GM18870 (cell line): ENCODE measurements around the gene PARP12.
A peak's percentile ranks its signal among the peaks of the same experiment; 100 is the strongest.
"Not testable (repeated sequence)": the region's sequence is repeated elsewhere in the genome, so short reads cannot be mapped to it uniquely, and the experiment has no call there.

ENCODE experiments used
- ATAC-seq: cut with Tn5 transposase; IDR thresholded peaks from one replicate; pipeline ENCODE4 v1.9.1; 2021; ENCODE audit warnings: moderate library complexity; ENCODE audit not compliant: unreplicated experiment

The PARP12 gene, protein sequence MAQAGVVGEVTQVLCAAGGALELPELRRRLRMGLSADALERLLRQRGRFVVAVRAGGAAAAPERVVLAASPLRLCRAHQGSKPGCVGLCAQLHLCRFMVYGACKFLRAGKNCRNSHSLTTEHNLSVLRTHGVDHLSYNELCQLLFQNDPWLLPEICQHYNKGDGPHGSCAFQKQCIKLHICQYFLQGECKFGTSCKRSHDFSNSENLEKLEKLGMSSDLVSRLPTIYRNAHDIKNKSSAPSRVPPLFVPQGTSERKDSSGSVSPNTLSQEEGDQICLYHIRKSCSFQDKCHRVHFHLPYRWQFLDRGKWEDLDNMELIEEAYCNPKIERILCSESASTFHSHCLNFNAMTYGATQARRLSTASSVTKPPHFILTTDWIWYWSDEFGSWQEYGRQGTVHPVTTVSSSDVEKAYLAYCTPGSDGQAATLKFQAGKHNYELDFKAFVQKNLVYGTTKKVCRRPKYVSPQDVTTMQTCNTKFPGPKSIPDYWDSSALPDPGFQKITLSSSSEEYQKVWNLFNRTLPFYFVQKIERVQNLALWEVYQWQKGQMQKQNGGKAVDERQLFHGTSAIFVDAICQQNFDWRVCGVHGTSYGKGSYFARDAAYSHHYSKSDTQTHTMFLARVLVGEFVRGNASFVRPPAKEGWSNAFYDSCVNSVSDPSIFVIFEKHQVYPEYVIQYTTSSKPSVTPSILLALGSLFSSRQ

DNA sequence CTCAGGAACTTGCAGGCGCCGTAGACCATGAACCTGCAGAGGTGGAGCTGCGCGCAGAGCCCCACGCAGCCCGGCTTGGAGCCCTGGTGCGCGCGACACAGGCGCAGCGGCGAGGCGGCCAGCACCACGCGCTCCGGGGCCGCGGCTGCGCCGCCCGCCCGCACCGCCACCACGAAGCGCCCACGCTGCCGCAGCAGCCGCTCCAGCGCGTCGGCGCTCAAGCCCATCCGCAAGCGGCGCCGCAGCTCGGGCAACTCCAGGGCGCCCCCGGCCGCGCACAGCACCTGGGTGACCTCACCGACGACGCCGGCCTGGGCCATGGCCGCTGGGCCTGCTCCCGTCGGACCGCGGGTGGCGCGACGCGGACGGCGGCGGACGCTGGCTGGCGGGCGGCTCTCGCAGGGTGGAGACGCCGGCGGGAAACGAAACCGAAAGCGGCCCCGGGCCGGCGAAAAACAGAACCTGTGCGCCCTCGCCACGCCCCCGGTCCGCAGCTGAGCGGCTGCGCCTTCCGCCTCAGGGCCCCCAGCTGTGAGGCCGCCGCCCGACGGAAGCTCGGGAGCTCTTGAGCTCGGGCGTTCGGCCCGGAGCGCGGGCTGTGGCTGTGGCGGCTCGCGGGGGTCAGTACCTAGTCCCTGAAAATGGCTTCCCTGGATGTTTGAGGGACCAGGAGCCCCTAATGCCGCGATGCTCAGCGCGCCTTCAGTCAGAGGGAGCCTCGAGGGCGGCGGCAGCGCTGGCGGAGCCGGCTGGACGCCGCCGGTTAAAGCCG, at the start of gene PARP12:
TSS of gene PARP12 (minus strand) at position 424 of the 772 bp plus-strand sequence. CDS start at position 320, 104 bp downstream.
- peak; percentile 71 for ATAC-seq

DNA sequence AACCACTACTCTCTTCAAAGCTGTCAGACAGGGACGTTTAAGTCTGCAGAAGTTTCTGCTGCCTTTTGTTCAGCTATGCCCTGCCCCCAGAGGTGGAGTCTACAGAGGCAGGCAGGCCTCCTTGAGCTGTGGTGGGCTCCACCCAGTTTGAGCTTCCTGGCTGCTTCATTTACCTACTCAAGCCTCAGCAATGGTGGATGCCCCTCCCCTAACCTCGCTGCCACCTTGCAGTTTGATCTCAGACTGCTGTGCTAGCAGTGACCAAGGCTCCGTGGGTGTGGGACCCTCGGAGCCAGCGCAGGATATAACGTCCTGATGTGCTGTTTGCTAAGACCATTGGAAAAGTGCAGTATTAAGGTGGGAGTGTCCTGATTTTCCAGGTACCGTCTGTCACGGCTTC, 46.0 kb upstream of the PARP12 start:
- not testable (repeated sequence) for ATAC-seq

DNA sequence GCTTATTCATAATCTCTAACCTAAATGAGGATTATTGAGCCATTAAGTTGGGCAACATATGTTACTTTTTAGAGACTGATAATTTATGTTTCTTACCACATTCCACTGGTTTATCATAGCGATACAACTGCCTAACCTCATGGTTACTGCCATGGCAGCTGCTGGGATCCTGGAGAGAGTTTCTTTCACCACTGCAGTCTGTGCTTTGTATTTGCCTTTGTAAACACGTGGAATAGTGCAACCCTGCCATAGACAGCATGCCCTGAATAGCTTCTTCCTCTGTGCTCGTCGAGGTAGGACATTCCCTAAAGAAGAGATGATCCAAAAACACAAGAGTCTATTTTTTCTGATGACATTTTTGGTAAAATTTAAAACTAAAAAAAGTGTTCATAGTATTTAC, 33.7 kb upstream of the PARP12 start:
- ATAC-seq, result no peak

DNA sequence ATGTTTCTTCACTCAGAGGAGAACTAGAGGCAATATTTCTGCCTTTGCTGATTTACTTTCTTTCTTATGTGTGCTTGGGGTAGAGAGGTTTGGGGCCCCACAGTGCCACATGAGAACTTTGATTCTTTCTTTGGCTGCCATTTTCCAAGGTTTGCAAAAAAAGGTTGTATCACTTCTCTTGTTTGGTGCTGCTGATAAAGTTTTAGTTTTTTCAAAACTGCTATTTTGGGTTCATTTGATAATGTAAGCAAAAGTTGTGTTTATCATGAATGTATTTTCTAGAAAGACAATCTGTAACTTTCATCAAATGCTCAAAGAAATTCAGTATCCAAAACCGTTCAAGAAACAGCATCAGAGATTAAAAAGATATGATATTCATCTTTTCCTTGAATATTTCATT, 30.6 kb upstream of the PARP12 start:
- ATAC-seq, result no peak

DNA sequence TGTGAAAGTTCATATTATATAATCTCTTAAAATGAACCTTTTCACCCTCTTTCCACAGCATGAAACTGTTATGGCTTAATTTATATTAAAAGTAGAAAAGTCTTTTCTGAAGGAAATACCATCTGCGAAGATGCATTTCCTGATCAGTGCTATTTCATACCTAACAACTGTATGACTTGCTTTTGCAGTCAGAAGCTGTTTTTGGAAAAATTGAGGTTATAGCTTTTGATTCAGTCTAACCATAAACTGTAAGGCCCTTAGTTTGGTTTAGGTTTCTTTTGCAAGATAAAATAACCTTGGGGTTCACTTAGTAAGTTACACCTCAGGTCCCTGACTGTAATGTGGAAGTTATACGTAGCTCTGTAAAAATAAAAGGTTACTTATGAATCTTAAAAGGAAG, 22.7 kb upstream of the PARP12 start:
- no peak for ATAC-seq

DNA sequence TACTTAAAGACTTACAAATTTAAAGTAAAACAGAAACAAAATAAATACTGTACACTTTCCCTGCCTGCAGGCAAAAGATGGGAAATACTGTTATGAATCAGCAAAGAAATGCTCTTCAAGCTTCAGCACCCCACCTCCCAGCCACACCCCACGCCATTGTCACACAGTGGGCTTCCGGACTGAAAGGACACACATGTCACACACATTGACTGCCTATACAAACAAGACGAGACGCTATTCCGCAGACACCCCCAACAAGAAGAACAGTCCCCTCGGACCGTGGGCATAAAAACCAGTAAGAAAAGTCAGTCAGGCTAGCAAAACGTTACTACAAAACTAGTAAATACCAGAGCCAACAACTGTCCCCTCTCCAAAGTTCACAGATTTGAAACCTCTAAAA, 22.2 kb upstream of the PARP12 start:
- ATAC-seq, result peak; percentile 76

DNA sequence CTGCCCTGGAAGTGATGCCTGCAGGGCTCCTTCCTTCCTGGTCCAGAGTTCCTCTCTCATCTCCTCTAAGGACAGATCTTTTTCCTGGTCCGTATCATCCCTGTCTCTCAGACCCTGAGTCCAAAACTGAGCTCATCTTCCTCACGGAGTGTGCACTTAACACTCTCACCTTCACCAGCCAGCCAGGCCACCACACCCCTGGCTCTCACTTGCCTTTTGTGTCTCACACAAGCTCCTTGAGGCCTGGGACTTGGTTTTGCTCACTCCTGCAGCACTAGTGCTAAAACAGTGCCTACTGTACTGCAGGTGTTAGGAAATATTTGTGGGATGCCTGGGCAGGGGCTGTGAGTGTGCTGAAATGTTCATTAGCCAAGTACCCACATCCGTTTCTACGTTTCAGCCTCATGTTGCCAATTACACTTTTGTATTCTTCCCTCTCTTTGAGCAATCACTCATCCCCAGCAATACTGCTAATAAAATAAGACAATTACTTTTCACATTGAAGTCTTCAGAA, 21.4 kb upstream of the PARP12 start:
- no peak for ATAC-seq

DNA sequence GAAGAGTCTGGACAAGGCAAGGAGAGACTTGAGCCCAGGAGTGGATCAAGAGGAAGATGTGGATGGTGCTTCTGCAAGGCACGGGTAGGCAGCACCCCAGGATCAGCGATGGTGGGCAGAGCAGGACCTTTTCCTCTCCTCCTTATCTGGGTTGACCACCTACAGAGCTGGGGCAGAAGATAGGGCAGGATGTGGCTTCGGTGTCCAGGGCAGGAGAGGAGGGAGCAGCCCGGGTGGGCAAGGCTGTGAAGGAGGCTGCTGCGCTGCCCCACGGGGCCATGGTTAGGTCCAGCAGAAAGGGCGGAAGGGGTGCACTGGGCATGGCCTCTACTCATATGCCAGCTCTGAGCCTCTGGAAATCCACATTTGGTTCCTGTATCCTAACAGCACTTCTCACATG, 20.0 kb upstream of the PARP12 start:
- ATAC-seq, result no peak

DNA sequence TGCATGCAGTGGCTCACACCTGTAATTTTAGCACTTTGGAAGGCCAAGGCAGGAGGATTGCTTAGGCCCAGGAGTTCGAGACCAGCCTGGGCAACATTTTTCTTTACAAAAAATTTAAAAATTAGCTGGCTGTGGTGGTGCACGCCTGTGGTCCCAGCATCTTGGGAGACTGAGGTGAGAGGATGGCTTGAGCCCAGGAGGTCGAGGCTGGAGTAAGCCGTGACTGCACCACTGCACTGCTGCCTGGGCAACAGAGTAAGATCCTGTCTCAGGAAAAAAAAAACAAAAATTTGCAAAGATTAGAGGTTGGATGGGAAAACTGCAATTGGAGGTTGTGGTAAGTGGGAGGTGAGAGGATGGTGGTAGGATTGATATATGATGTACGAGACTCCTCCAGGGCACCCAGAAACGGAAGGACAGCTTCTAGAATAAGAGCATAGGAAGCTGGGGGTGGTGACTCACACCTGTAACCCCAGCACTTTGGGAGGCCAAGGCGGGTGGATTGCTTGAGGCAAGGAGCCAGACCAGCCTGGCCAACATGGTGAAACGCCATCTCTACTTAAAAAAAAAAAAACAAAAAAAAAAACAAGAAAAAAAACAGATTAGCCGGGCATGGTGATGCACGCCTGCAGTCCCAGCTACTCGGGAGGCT, 19.1 kb upstream of the PARP12 start:
- ATAC-seq, result no peak

DNA sequence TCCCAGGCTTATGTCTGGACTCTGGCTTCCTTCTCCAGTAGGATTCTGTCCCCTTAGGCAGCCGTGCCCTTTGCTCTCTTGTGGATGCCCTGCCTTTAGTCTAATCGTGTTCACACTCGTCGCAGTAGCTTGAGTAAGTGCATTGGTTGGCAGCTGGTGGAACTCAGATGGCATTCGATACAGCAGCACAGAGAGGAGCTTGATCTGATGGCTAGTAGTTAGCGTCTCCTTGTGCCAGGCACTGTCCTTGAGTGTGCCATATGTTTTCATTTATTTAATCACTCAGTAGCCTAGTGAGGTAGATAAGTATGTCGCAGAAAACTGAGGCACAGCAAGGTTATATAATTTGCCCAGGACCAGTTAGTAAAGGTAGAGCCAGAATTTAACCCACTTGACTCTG, 18.2 kb upstream of the PARP12 start:
- ATAC-seq, result no peak

DNA sequence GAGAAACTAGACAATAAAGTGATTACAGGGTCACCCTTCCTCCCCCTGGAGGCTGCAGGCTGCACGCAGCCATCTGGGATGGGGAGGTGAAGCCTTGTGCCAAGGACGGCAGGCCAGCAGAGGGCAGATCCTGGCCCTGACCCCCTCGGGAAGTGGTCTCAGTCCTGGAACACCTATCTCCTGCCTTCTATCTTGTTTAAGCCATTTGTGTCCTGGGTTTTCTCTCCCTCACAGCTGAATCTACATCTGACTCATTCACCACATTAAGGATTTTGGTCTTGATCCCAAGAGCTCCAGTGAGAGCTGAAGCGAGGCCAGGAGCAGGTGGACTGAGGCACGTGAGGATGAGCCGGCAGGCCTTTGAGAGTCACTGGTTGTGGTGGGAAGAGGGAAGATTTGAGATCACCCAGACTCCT, 16.4 kb upstream of the PARP12 start:
- no peak for ATAC-seq

DNA sequence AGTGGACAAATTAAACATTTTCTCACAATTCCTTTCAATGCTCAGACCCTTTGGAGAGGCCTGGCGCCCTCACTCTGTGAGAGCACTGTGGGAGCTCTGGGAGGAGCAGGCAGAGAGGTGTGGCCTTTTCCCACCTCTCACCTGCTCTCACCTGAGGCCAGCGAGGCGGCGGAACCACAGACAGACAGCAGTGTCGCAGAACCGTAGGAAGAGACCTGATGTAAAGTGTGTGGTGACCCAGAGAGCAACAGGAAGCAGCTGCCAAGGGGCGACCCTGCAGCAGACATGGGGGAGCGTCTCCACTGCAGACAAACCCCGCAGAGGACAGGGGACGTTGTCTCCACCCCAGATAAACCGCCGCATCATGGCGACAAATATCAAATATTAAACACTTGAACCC, 15.6 kb upstream of the PARP12 start:
- ATAC-seq, result no peak

DNA sequence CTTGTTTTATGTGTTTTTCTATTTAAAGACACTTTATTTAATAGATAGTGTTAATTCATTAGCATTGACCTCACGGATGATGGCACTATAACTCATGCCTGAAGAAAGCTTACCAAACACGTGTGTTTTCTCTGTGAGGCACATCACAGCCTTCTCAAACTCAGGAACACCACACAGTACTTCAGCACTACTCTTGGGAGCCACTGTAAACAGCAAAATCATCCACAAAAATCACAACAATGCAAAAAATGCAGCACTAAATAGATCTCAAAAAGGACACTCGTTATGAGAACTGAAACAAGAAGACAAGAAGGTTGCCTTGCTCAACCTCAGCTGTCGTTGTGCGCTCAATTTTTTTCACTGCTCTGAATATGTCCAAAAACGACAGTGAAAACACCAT, 12.0 kb upstream of the PARP12 start:
- no peak for ATAC-seq

DNA sequence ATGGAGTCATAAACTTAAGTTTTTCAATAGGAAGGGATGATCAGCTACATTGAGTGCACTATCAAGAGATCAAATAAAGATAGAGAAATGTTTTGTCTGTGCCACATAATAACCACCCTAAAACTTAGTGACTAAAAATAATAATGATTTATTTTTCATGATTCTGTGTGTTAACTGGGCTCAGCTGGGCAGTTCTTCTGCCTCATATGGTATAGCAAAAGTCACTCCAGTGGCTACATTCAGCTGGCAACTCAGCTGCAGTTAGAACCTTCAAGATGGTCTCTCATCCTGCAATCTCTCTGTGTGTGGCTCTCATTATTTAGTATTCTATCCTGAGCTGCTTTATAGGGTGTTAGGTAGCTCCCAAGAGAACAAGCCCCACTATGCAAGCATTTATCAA, 7.8 kb upstream of the PARP12 start:
- no peak for ATAC-seq

DNA sequence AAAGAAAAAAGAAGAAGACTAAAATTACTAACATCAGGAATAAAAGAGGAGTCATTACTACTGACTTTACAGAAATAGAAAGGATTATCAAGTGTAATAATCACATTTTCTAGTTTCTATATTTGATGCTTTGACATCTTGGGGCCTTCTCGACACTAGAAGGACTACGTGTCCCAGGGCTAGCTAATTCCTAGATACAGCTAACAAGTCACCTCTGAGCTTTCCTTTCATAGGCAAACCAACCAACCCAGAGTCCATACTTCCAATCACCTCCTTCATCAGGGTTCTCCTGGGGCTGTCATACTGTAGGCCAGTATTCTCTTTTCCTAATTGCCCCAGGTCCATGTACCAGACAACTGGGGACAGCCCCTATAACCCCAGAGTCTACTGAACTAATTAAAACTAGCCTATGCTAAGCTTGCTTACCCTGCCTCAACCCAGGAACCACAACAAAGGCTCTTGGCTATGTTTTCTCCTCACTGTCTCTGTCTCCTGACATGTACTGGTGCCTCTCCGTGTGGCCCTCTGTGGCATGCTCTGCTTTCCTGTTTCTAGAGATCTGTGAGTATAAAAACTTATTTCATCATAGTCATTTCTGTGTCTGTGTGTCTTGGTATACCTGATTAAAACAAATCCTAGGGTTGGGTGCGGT, 6.7 kb upstream of the PARP12 start:
- ATAC-seq, result no peak

DNA sequence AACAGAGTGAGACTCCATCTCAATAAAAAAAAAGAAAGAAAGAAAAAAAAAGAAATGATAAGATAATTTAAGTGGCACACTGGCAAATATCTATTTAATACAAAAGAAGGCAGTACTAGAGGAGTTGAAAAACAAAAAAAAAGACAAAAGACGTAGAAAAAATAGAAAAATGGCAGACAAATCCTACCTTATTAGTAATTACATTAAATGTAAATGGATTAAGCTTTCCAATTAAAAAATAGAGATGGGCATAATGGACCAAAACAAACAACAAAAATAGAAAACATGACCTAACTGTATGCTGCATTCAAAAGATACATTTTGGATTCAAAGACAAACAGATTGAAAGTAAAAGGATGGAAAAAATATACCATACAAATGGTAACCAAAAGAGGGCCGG, 5.3 kb upstream of the PARP12 start:
- ATAC-seq, result no peak

DNA sequence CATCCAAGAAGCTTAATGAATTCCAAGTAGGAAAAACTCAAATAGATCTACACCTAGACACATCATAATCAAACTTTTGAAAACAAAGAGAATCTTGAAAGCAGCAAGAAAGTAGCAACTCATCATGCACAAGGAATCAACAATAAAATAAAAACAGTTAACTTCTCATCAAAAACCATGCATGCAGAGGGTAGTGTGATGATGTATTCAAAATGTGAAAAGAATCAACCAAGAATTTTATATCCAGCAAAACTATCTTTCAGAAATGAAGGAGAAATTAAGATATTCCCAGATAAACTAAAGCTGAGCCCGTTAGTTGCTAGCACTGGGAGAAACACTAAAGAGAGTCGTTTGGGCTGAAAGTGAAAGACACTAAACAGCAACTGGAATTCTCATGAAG, 4.3 kb upstream of the PARP12 start:
- ATAC-seq, result no peak

DNA sequence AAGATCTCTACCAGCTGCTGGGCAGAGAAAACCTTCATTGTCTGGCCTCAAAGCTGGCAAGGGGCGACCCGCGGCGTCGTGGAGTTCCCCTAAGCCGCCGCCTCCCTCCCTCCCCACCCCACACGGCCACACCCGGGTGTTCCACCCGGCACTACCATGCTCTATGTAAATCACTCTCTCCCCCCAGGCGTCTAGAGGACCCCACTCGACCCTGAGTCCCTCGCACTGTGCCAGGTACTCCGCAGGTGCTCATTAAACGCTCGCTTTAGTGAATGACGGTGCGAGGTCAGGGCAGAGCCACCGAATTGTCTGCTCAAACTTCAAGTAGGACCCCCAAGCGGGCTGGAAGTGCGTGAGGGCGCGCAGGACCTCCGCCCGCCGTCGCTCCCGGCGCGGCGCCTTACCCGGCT, 628 bp downstream of the PARP12 start:
- no peak for ATAC-seq

DNA sequence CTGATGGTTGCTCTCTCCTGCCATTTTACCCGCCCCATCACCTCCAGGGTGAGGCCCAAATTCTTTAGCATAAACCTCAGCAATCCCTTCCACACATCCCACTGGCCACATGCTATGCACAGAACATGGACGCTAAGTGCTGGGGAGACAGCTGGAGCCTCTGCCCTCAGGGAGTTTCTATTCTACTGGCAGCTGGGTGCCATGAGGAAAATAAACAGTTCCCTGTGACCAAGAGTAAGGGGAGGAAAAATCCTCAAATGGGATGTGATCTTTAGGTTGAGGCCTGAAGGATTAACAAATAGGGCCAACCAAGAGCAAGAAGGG, 1.2 kb downstream of the PARP12 start:
- ATAC-seq, result no peak

DNA sequence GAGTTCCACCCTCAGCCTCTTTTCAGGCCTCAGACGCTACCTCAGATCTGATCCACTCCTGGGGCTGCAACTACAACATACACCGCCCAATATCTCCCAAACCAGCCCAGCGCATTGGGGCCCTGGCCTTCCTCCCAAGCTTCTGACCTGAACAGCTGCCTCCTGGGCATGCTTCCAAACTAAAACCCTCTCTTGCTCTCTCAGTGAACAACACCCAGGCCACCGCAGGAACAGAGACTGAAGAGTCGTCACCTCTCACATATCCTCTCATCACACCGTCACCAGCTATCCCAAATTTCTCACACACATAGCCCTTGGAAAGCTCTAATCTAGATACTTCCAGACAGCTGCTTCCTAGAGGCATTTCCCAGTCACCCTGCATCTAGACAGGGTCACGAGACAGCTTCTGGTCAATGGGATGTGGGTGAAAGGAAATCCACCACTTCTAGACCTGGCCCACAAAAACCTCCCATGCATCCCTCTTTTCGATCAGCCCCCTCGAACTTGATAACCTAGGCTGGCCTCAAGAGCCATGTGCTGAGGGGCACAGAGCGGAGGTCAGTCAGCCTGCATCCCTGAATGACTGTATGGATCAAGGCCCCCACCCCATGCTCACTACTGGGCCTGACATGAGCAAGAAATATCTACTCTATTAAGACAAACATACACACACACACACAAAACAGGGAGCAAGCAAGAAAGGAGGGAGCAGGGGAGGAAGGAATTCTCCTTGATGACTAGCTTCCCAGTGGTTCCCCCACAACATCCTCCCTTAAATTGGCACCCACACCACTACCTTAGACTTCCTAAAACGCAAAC, 1.8 kb downstream of the PARP12 start:
- ATAC-seq, result no peak
